ENCODE measurements around the gene TLCD3A.

DNA sequence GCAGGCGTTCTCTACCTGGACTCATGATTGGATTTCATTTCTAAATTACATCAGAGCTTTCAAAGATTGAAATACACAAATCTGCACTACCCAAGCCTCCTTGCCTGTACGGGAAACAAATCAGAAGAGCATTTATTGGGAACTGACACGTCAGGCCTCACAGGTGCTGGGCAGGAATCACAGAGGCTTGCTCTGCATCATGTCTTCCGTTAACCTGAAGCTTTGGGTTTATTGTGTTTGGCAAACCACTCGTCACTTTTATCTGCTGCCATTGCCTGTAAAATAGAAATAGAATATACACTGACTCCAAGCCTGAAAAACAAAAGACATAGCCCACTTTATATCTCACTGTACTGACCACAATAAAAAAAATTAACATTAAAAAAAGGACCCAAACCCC is 27.6 kb downstream of the TLCD3A start:
- TF ChIP-seq GABPA (IDR thresholded peaks at IDR 0.05; ENCODE audit: low read depth) (no peak), RAD21 (IDR thresholded peaks at IDR 0.05; ENCODE audit: low read length) (no peak), CHD2 (IDR thresholded peaks at IDR 0.05; ENCODE audit: low read length, partially characterized antibody) (no peak)
- TF ChIP-seq, protein P1, sequence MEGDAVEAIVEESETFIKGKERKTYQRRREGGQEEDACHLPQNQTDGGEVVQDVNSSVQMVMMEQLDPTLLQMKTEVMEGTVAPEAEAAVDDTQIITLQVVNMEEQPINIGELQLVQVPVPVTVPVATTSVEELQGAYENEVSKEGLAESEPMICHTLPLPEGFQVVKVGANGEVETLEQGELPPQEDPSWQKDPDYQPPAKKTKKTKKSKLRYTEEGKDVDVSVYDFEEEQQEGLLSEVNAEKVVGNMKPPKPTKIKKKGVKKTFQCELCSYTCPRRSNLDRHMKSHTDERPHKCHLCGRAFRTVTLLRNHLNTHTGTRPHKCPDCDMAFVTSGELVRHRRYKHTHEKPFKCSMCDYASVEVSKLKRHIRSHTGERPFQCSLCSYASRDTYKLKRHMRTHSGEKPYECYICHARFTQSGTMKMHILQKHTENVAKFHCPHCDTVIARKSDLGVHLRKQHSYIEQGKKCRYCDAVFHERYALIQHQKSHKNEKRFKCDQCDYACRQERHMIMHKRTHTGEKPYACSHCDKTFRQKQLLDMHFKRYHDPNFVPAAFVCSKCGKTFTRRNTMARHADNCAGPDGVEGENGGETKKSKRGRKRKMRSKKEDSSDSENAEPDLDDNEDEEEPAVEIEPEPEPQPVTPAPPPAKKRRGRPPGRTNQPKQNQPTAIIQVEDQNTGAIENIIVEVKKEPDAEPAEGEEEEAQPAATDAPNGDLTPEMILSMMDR (IDR thresholded peaks at IDR 0.05) = no peak
